T-helper 22 cell (primary cell): ENCODE results near the gene XRN1.
"Not testable (repeated sequence)": the region's sequence is repeated elsewhere in the genome, so short reads cannot be mapped to it uniquely, and the experiment has no call there.

ENCODE experiments used
- DNase-seq: peaks from one replicate; pipeline ENCODE4 v3.0.0-alpha.2; 2020; ENCODE audit warnings: low read depth

The XRN1 gene, protein sequence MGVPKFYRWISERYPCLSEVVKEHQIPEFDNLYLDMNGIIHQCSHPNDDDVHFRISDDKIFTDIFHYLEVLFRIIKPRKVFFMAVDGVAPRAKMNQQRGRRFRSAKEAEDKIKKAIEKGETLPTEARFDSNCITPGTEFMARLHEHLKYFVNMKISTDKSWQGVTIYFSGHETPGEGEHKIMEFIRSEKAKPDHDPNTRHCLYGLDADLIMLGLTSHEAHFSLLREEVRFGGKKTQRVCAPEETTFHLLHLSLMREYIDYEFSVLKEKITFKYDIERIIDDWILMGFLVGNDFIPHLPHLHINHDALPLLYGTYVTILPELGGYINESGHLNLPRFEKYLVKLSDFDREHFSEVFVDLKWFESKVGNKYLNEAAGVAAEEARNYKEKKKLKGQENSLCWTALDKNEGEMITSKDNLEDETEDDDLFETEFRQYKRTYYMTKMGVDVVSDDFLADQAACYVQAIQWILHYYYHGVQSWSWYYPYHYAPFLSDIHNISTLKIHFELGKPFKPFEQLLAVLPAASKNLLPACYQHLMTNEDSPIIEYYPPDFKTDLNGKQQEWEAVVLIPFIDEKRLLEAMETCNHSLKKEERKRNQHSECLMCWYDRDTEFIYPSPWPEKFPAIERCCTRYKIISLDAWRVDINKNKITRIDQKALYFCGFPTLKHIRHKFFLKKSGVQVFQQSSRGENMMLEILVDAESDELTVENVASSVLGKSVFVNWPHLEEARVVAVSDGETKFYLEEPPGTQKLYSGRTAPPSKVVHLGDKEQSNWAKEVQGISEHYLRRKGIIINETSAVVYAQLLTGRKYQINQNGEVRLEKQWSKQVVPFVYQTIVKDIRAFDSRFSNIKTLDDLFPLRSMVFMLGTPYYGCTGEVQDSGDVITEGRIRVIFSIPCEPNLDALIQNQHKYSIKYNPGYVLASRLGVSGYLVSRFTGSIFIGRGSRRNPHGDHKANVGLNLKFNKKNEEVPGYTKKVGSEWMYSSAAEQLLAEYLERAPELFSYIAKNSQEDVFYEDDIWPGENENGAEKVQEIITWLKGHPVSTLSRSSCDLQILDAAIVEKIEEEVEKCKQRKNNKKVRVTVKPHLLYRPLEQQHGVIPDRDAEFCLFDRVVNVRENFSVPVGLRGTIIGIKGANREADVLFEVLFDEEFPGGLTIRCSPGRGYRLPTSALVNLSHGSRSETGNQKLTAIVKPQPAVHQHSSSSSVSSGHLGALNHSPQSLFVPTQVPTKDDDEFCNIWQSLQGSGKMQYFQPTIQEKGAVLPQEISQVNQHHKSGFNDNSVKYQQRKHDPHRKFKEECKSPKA (N-terminal part only)

DNA sequence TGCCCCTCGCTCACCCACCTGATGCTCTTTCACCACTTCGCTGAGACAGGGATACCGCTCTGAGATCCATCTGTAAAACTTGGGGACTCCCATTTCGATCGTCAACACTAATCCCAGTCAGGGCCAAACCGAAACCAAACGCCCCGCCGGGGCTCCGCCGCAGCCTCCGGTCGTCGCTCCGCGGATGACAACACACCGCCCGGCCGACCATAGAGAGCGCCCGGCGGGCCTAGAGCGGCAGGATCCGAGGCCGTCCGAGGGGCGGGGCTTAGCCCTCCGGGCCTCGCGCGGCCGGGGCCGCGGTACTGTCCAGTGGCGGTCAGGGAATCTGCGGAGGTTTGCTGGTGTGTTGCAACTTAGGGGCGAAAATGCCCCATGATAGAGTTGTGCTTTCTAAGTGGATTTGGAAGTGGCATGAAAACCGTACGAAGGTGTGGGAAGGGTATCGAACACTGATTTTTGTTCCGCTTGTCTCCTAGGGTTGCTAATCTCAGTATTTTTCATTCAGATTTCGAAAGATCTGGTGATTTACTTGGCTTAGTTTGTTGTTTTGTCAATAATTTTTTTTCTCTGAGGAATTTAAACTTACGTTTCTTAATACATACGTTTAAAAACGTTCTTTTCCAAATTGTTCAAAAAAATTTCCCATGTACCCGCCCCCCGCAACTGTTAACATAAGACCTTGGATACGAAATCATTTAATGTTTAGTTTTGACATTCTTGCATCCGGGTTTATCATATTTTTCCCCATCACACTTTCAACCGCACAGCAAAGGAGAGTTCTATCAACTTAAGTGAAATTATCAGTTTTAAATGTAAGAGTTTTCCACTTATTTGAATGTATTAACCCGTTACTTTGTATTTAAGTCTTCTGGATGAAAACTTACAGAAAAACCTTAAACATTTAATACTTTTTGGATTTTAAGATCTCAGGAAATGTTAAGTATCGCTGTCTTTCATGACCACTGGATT, at the start of gene XRN1:
Gene XRN1, minus strand, starts transcription at position 186 of the 972 bp plus-strand sequence. Its CDS starts 93 bp downstream, at position 93.
- peak; percentile 88 for DNase-seq

DNA sequence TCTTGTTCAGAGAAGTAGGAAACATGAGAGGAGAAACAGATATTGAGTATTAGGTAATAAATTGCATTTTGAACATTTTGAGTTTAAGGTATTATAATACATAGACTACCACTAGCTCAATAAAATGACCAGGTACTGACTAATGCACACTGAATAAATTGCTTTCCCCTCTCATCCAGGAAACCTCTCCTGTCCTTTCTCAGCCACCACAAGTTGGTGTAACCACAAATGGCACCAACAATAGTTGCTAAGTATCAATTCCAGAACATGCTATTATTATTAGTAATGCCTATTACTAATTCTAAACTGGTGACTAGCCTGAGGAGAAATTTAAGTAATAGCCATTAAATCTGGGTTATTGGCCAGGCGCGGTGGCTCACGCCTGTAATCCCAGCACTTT, 47.3 kb upstream of the XRN1 start:
- DNase-seq = no peak

DNA sequence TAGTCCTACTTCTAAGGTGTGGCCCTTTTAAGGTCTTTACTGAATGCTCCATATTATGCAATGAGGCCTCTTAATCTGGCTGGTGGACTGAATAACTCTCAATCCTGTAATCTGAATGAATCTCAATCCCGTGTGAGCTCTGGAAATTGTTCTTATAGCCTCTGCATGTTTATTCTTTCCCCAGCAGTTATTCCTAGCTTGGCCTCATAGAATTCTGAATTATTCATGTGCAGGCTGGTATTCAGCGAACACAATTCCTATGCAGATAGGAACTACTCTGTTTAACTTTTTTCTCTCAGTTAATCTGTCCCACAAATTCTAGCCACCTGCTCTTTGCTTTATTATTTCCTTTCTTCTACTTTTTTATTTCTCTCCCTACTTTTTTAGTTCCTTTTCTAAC, 44.3 kb upstream of the XRN1 start:
- DNase-seq = no peak

DNA sequence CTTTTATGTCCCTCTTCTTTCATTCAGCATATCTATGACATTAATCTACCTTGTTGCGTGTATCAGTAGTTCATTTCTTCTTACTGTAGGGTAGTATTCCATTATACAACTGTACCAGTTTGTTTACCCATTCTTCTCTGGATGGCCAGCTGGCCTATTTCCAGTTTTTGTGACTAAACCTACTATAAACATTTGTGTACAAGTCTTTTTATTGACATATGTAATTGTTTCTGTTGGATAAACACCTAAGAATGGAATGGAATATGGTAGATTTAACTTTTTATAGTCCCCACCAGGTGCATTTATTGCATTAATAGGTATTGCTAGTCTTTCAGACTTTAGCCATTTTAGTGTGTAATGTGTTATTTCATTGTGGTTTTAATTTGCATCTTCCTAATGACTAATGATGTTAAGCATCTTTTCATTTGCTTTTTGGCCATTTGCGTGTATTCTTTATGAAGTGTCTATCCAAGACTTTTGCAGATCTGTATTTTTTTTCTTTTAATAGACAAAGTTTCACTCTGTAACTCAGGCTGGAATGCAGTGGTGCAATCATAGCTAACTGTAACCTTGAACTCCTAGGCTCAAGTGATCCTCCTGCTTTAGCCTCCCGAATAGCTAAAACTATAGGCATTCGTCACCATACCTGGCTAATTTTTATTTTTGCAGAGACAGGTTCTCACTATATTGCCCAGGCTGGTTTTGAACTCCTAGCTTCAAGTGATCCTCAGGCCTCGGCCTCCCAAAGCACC, 41.9 kb upstream of the XRN1 start:
- no peak for DNase-seq

DNA sequence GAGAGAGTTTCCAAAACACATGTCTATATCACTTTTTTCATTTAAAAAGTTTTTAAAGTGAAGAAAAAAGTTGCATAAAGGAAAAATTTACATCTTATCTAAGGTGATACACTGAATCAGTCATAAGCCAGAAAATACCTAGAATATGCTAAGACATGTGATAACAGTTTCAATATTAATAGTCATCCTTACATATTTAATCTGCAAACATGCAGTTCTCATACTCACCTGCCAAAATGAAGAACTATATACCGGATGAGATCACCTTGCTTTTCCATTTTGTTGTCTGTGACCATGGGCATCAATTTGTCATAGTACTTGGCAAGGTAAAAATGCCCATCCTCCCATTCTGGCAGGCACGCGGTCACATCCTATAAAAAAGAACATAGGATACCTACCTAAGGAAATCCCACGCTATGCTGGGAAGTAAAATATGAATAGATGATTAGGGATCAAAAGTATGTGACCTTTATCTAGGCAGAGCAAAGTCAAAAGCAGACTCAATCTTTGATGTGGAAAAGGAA, 37.1 kb upstream of the XRN1 start:
- no peak for DNase-seq

GRCh38 chr3:142481196-142481595, 33.4 kb upstream of the XRN1 start:
- no peak for DNase-seq

GRCh38 chr3:142470826-142471225, 23.0 kb upstream of the XRN1 start:
- no peak for DNase-seq

DNA sequence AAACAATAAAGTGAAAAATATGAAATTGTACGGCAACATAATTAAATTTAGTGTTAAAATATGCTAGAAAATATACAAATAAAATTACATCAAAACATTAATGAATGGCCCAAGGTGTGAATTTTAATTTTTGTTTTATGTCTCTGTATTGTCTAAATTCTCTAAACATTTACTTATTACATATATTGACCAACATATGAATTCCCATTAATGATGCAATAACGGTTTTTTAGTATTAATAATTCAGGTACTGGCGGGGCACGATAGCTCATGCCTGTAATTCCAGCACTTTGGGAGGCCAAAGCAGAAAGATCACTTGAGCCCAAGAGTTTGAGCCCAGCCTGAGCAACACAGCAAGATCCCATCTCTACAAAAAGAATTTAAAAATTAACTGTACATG, 20.6 kb upstream of the XRN1 start:
- DNase-seq = no peak

DNA sequence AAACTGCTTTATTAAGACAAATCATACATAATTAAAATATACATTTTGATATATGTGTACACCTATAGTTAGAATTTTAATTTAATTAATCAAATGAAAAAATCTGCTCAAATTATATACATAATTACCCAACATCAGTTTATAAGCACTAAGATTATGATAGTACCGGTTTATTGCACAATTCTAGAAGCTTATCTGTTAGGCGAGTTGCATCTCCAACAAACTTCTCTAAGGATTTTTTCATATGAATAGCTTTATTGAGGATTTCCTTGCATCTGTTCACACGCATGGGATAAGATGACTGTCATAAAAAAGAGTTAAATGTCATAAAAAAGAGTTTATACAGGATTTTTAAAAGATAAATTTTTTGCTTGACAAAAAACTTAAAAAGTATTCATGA, 19.9 kb upstream of the XRN1 start:
- no peak for DNase-seq

- no peak for DNase-seq
Observed at GRCh38 chr3:142460689-142461088, 12.9 kb upstream of the XRN1 start.

DNA sequence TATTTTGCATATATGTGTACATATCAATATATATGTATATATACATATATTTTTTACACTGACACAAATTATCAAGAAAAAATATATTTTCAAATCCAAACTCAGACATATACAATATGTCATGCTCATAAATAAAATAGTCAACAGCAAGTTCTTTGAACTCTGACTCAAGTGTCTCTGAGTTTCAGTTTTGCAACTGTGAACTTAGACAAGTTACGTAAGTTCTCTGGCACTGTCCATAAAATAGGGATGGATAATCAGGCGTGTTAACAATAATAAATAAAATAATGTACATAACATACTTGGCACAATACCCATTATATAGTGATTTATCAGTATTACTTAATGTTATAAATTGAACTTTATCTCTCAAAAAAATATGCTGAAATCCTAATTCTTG, 12.1 kb upstream of the XRN1 start:
- DNase-seq = no peak

DNA sequence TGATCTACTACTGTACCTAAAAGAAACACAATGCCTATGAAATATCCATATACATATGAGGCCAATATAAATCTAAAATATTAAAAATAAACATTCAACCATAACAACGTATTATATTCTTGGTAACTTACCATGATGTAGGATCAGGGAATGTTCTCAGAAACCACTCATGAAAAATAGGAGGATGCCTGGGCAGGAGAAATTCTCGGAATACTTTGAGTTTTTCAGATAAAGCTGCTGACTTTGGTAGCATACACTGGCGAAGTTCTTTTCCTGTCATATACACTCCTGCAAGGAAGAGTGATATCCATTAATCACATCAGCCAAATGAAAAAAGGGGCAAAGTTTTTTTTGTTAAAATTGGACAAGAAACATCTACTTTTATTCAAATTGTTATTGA, 11.3 kb upstream of the XRN1 start:
- no peak for DNase-seq

DNA sequence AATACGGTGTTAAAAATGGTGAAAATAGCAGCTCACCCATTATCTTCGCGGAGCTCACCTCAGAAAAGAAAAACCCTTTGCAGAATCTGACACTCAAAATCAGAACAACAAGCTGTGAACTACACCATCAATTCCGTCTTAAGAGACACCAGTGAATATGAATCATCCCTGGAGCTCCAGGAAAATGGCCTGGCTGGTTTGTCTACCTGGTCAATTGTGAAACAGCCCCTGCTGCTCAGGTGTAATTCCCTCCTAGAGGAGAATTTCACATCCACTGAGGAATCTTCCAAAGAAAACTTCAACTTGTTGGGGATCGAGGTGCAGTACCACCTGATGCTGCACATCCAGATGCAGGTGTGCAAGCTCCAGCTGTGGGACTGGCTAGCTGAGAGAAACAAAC, 3.0 kb upstream of the XRN1 start:
- DNase-seq = no peak

GRCh38 chr3:142450189-142450588, 2.4 kb upstream of the XRN1 start:
- no peak for DNase-seq

DNA sequence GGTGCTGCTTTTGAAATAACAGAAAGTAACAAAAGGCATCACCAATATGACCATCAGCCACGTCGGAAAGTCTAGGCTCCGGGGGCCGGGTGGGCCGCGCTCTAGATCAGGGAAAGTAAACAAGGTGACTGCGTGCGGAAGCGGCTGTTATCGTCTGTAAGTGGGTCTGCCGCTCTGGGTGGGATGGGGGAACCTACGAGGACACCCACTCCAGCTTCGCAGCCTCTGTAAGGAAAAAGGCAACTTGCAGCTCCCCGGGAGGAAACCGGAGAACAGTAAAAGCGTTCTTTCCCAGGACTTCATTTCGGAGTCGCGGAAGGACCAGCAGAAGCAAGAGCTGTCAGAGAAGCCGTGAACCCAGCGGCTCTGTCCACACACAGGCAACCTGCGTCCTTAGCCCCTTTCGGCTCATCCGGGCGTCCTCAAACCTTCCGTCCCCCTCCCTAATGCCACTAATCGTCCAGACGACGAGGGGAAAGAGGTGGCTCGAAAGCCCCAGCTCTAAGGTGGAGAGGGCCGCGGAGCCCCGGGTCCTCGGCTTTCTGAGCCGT, 461 bp downstream of the XRN1 start:
- peak; percentile 17 for DNase-seq

DNA sequence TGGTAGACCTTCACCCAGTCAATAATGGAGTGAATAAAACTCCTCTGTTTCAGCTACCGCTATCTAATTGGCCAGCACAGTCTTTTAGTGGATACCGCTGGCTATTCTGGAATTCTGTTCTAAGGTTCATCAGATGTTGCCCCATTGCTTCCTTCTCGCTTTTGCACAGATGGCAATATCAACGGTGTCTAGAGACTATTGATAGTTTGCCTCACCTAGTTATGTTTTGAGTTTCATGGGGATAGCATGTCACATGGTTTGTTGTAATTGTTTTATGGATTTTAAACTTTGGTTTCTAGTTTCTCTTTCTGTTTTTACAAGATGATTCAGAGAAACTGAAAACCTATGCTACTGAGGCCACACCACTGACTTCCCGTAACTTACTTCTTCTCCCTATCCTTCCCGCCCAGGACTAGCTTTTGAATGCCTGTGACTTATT, 2.0 kb downstream of the XRN1 start:
- no peak for DNase-seq

- no peak for DNase-seq
Observed at GRCh38 chr3:142444343-142444742, 3.5 kb downstream of the XRN1 start.

DNA sequence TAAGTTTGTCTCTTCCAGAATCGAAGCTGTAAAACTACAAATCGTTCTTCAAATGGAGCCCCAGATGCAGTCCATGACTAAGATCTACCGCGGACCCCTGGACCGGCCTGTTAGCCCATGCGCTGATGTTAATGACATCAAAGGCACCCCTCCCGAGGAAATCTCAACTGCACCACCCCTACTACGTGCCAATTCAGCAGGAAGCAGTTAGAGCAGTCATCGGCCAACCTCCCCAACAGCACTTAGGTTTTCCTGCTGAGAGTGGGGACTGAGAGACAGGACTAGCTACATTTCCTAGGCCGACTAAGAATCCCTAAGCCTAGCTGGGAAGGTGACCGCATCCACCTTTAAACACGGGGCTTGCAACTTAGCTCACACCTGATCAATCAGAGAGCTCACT, 4.8 kb downstream of the XRN1 start:
- DNase-seq = not testable (repeated sequence)

GRCh38 chr3:142439499-142440220, 8.2 kb downstream of the XRN1 start:
- DNase-seq = not testable (repeated sequence)
